HCT116 (cell line): Measurements from ENCODE around the gene KLHDC4. TPM values are rescaled to one million over a fixed set of nuclear protein-coding genes. Genes with fewer than 3 reads are reported as not detected.
"Not testable (repeated sequence)": the region's sequence is repeated elsewhere in the genome, so short reads cannot be mapped to it uniquely, and the experiment has no call there.

Experiments
- ATAC-seq: fragments of 200-7000 bp; cut with Tn5 transposase; 2 replicates; pipeline ENCODE4 v1.9.1; 2020; ENCODE audit warnings: mild to moderate bottlenecking, moderate library complexity
- BruUV-seq: library from RNA; stranded (reverse); fragments of 400-500 nt; replicated peaks from 2 replicates; lab custom pipeline; 2021; lab: Mats Ljungman, UMichigan
- CTCF ChIA-PET: fragments of 300-600 bp; sonication (Branson Sonifier 250); formaldehyde crosslinking; loops from one replicate; lab custom pipeline; 2021; ENCODE audit warnings: antibody characterized with exemption; lab: Charles Lee
- POLR2A ChIA-PET: fragments of 300-600, 350-600 bp; sonication (Branson Sonifier 250); formaldehyde crosslinking; loops from one replicate; lab custom pipeline; 2021; ENCODE audit warnings: antibody characterized with exemption; lab: Charles Lee
- RAD21 ChIA-PET, 2 experiments: fragments of 300-600 bp; sonication (Branson Sonifier 250); formaldehyde crosslinking; loops; one replicate each; lab custom pipeline; 2023; ENCODE audit warnings: low total read pairs in 2 of 2; ENCODE audit not compliant: uncharacterized antibody in 2 of 2, unreplicated experiment in 2 of 2, low non-redundant PET in 1 of 2; lab: Charles Lee
- DNase-seq: peaks from one replicate; pipeline ENCODE4 v3.0.0-alpha.2; 2010; ENCODE audit warnings: low read depth, low spot score
- H2AFZ ChIP-seq: fragments of 200-600 bp; shearing (Covaris generic), sonication (generic); 2 replicates; pipeline ENCODE4 v1.6.1; 2017; ENCODE audit warnings: low read depth, mixed run types, mixed read lengths, antibody characterized with exemption, low read length; ENCODE audit not compliant: poor library complexity, severe bottlenecking
- H3K27ac ChIP-seq: 2 replicates; pipeline ENCODE4 v1.5.1; 2012; ENCODE audit warnings: low read depth, low read length
- H3K27me3 ChIP-seq: fragments of 200-600 bp; sonication (generic); 2 replicates; pipeline ENCODE4 v1.6.1; 2016; ENCODE audit warnings: mixed run types, low read length, mixed read lengths; ENCODE audit not compliant: insufficient read depth
- H3K36me3 ChIP-seq, 2 experiments: fragments of 200-500 bp in 1 of 2; fragments of 200-600 bp in 1 of 2; sonication (Bioruptor generic) in 1 of 2; sonication (generic) in 1 of 2; 2 replicates each; pipeline versions ENCODE4 v1.5.1 to v1.6.1; 2014 to 2016; ENCODE audit warnings: low read length in 2 of 2, inconsistent platforms in 1 of 2, mixed read lengths in 1 of 2, mixed run types in 1 of 2; ENCODE audit not compliant: insufficient read depth in 2 of 2, control insufficient read depth in 1 of 2
- H3K4me1 ChIP-seq, 2 experiments: fragments of 200-600 bp in 1 of 2; sonication (generic) in 1 of 2; 2 replicates each; pipeline versions ENCODE4 v1.5.1 to v1.6.1; 2012 to 2017; ENCODE audit warnings: low read length in 2 of 2, inconsistent platforms in 1 of 2, mild to moderate bottlenecking in 1 of 2, mixed read lengths in 1 of 2, mixed run types in 1 of 2, moderate library complexity in 1 of 2; ENCODE audit not compliant: insufficient read depth in 2 of 2, control insufficient read depth in 1 of 2
- H3K4me2 ChIP-seq: fragments of 200-600 bp; sonication (generic); 2 replicates; pipeline ENCODE4 v1.6.1; 2017; ENCODE audit warnings: mixed run types, low read length, mixed read lengths
- H3K4me3 ChIP-seq, 2 experiments: fragments of 200-600 bp in 1 of 2; sonication (generic) in 1 of 2; replicated peaks in 1 of 2; 2 replicates each; pipeline ENCODE4 v1.5.1; 2011 to 2016; ENCODE audit warnings: low read length in 2 of 2, control low read depth in 1 of 2, low read depth in 1 of 2, mild to moderate bottlenecking in 1 of 2, mixed read lengths in 1 of 2, mixed run types in 1 of 2
- H3K79me2 ChIP-seq: fragments of 200-600 bp; sonication (generic); 2 replicates; pipeline ENCODE4 v1.6.1; 2017; ENCODE audit warnings: mild to moderate bottlenecking, mixed run types, low read length, moderate library complexity, mixed read lengths; ENCODE audit not compliant: insufficient read depth
- H3K9ac ChIP-seq: fragments of 200-600 bp; sonication (generic); 2 replicates; pipeline ENCODE4 v1.6.1; 2016; ENCODE audit warnings: low read length, mixed read lengths
- H3K9me2 ChIP-seq: fragments of 200-600 bp; sonication (generic), shearing (Covaris generic); 2 replicates; pipeline ENCODE4 v1.6.1; 2017; ENCODE audit warnings: mixed run types, mild to moderate bottlenecking, moderate library complexity; ENCODE audit not compliant: insufficient read depth
- H3K9me3 ChIP-seq, 2 experiments: fragments of 200-500 bp in 1 of 2; fragments of 200-600 bp in 1 of 2; sonication (Bioruptor generic) in 1 of 2; sonication (generic) in 1 of 2; 2 replicates each; pipeline ENCODE4 v1.6.1; 2014 to 2017; ENCODE audit warnings: low read length in 2 of 2, mixed read lengths in 2 of 2, inconsistent platforms in 1 of 2, low read depth in 1 of 2, mild to moderate bottlenecking in 1 of 2, mixed run types in 1 of 2, moderate library complexity in 1 of 2; ENCODE audit not compliant: control insufficient read depth in 1 of 2, insufficient read depth in 1 of 2
- H4K20me1 ChIP-seq: fragments of 200-600 bp; sonication (generic), shearing (Covaris generic); 2 replicates; pipeline ENCODE4 v1.6.1; 2017; ENCODE audit warnings: mixed run types, mild to moderate bottlenecking, moderate library complexity; ENCODE audit not compliant: insufficient read depth
- ATF3 ChIP-seq: IDR thresholded peaks from 2 replicates; pipeline ENCODE4 v1.6.1; 2012
- CBX3 ChIP-seq: IDR thresholded peaks from 2 replicates; pipeline ENCODE4 v1.6.1; 2012; ENCODE audit warnings: low read depth
- CEBPB ChIP-seq: IDR thresholded peaks from 2 replicates; pipeline ENCODE4 v1.6.1; 2012; ENCODE audit warnings: low read depth
- EGR1 ChIP-seq: IDR thresholded peaks from 2 replicates; pipeline ENCODE4 v1.6.1; 2012; ENCODE audit warnings: low read depth
- RAD21 ChIP-seq: IDR thresholded peaks from 2 replicates; pipeline ENCODE4 v1.6.1; 2012; ENCODE audit warnings: low read depth, mild to moderate bottlenecking
- SRF ChIP-seq: IDR thresholded peaks from 2 replicates; pipeline ENCODE4 v1.6.1; 2012; ENCODE audit warnings: low read depth
- ZFX ChIP-seq: fragments of 450-650 bp; IDR thresholded peaks from 2 replicates; pipeline ENCODE4 v1.6.1; 2017
- ZNF274 ChIP-seq: fragments of 200-500 bp; sonication (Bioruptor generic); IDR thresholded peaks from 2 replicates; pipeline ENCODE4 v1.6.1; 2014; ENCODE audit warnings: mild to moderate bottlenecking, low read depth, low read length, inconsistent platforms
- intact Hi-C: fragments of 100-400 bp; cut with micrococcal nuclease; formaldehyde crosslinking; loops from 2 replicates; pipeline ENCODE4 v1.10.0; 2022
- total RNA-seq: library from RNA; stranded (reverse); gene quantifications from one replicate; pipeline ENCODE4 v1.2.1, GENCODE V29; 2021; ENCODE audit not compliant: unreplicated experiment
- TF ChIP-seq, protein P1 (sequence below): IDR thresholded peaks from 2 replicates; pipeline ENCODE4 v1.6.1; 2012; ENCODE audit warnings: low read depth

KLHDC4 gene
- total RNA-seq, 1 experiment from 2014 or later: 107 TPM

DNA sequence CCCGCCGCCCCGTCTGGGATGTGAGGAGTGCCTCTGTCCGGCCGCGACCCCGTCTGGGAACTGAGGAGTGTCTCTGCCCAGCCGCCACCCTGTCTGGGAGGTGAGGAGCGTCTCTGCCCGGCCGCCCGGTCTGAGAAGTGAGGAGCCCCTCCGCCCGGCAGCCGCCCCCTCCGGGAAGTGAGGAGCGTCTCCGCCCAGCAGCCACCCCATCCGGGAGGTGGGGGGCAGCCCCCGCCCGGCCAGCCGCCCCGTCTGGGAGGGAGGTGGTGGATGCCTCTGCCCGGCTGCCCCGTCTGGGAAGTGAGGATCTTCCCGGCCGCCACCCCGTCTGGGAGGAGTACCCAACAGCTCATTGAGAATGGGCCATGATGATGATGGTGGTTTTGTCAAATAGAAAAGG lies 47.0 kb downstream of the KLHDC4 start:
- H3K4me2 ChIP-seq, H3K9me3 ChIP-seq, DNase-seq, CTCF ChIA-PET, RAD21 ChIA-PET, H3K4me1 ChIP-seq, POLR2A ChIA-PET, BruUV-seq, H3K27ac ChIP-seq, intact Hi-C loops, H2AFZ ChIP-seq, ATAC-seq, H3K27me3 ChIP-seq, H3K4me3 ChIP-seq, H4K20me1 ChIP-seq, H3K9me2 ChIP-seq, H3K9ac ChIP-seq: not testable (repeated sequence)
- Histone ChIP-seq H3K79me2 (peaks cover 45% of the 10 kb centered on the region; the same call in 1 of the 2 replicates), H3K36me3 (peaks cover 9 to 40% of the 10 kb centered on the region in 2 experiments)

DNA sequence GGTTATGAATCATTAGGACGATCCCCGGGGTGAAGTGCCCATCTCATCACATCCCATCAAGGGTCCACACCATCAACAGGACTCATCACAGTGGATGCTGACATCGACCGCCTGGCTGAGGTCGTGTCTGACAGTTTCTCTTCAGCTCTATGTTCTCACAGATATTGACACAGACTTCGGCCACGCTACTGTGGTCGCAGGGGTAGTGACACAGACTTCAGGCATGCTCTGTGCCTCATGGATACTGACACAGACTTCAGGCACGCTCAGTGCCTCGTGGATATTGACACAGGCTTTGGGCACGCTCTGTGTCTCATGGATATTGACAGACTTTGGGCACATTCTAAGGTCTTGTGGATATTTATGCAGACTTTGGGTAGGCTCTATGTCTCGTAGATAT lies 50.1 kb downstream of the KLHDC4 start:
- TF ChIP-seq EGR1: no peak

GRCh38 chr16:87715231-87715630 lies 50.6 kb downstream of the KLHDC4 start:
- no peaks in the 10 kb centered on the region for H3K4me1 ChIP-seq
- H3K36me3 ChIP-seq: peaks cover 13 to 40% of the 10 kb centered on the region in 2 experiments; a peak in 3 of 4 replicates
- peaks cover 14% of the 10 kb centered on the region; the same call in 1 of the 2 replicates for H3K79me2 ChIP-seq
- no peak overlapping the region for H3K4me2 ChIP-seq
- no peaks in the 10 kb centered on the region for H3K9me2 ChIP-seq
- no peaks in the 10 kb centered on the region for H3K27me3 ChIP-seq
- no peak for ATAC-seq
- H3K27ac ChIP-seq: no peak overlapping the region
- H3K9me3 ChIP-seq: no peaks in the 10 kb centered on the region
- H4K20me1 ChIP-seq: no peaks in the 10 kb centered on the region
- H3K9ac ChIP-seq: no peak overlapping the region
- intact Hi-C loops: no loop called here
- CTCF ChIA-PET: no interaction called here
- RAD21 ChIA-PET: no interaction called here
- DNase-seq: no peak
- no peak for TF ChIP-seq ZFX
- TF ChIP-seq ATF3: no peak
- TF ChIP-seq CEBPB: no peak
- no peak for TF ChIP-seq RAD21
- no peak for TF ChIP-seq CBX3
- TF ChIP-seq ZNF274: no peak
- TF ChIP-seq, protein P1, sequence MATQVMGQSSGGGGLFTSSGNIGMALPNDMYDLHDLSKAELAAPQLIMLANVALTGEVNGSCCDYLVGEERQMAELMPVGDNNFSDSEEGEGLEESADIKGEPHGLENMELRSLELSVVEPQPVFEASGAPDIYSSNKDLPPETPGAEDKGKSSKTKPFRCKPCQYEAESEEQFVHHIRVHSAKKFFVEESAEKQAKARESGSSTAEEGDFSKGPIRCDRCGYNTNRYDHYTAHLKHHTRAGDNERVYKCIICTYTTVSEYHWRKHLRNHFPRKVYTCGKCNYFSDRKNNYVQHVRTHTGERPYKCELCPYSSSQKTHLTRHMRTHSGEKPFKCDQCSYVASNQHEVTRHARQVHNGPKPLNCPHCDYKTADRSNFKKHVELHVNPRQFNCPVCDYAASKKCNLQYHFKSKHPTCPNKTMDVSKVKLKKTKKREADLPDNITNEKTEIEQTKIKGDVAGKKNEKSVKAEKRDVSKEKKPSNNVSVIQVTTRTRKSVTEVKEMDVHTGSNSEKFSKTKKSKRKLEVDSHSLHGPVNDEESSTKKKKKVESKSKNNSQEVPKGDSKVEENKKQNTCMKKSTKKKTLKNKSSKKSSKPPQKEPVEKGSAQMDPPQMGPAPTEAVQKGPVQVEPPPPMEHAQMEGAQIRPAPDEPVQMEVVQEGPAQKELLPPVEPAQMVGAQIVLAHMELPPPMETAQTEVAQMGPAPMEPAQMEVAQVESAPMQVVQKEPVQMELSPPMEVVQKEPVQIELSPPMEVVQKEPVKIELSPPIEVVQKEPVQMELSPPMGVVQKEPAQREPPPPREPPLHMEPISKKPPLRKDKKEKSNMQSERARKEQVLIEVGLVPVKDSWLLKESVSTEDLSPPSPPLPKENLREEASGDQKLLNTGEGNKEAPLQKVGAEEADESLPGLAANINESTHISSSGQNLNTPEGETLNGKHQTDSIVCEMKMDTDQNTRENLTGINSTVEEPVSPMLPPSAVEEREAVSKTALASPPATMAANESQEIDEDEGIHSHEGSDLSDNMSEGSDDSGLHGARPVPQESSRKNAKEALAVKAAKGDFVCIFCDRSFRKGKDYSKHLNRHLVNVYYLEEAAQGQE: no peak
- TF ChIP-seq SRF: no peak
- no peak for TF ChIP-seq EGR1
- no TSS peak for BruUV-seq
- POLR2A ChIA-PET: no interaction called here
- no peak overlapping the region for H2AFZ ChIP-seq
- H3K4me3 ChIP-seq: no peak overlapping the region

More for the DNA sequence above, 50.1 kb downstream of the KLHDC4 start:
- CTCF ChIA-PET: no interaction called here
- Histone ChIP-seq H4K20me1 (no peaks in the 10 kb centered on the region), H3K9me2 (no peaks in the 10 kb centered on the region), H3K79me2 (peaks cover 18% of the 10 kb centered on the region; the same call in 1 of the 2 replicates), H3K4me3 (no peak overlapping the region), H3K4me2 (no peak overlapping the region), H3K27me3 (no peaks in the 10 kb centered on the region), H3K36me3 (peaks cover 10 to 36% of the 10 kb centered on the region in 2 experiments; a peak in 3 of 4 replicates), H3K9ac (no peak overlapping the region), H3K27ac (no peak overlapping the region), H3K9me3 (no peaks in the 10 kb centered on the region), H2AFZ (no peak overlapping the region), H3K4me1 (no peaks in the 10 kb centered on the region)
- intact Hi-C loops: no loop called here
- POLR2A ChIA-PET: no interaction called here
- RAD21 ChIA-PET: no interaction called here
- DNase-seq (no peak), ATAC-seq (peak; percentile 25; the same call in 1 of the 2 replicates)
- BruUV-seq: no TSS peak
